Motor neuron (in vitro differentiated cells): ENCODE measurements around the gene PPARD. TPM values are rescaled to one million over a fixed set of nuclear protein-coding genes. Genes with fewer than 3 reads are reported as not detected.
A peak's percentile ranks its signal among the peaks of the same experiment; 100 is the strongest.
"Not testable (repeated sequence)": the region's sequence is repeated elsewhere in the genome, so short reads cannot be mapped to it uniquely, and the experiment has no call there.

Experiments used
- ATAC-seq, 8 experiments: fragments of 200-7000 bp; cut with Tn5 transposase; replicated peaks in 6 of 8; 2 replicates each; pipeline ENCODE4 v1.8.0; 2021; ENCODE audit warnings: mild to moderate bottlenecking in 8 of 8, moderate library complexity in 8 of 8
- H3K27ac ChIP-seq, 2 donors: fragments of 250-450 bp; sonication (Bioruptor Pico); 2 replicates each; pipeline ENCODE4 v1.9.0; 2021; ENCODE audit warnings: antibody characterized with exemption in 2 of 2, mild to moderate bottlenecking in 2 of 2, moderate library complexity in 1 of 2
- H3K4me1 ChIP-seq, 2 donors: fragments of 250-450 bp; sonication (Bioruptor Pico); replicated peaks in 1 of 2; 2 replicates each; pipeline ENCODE4 v1.6.1; 2021; ENCODE audit warnings: antibody characterized with exemption in 2 of 2, mild to moderate bottlenecking in 2 of 2, moderate library complexity in 1 of 2
- H3K4me3 ChIP-seq, 5 donors: fragments of 250-450 bp; sonication (Bioruptor Pico); 2 replicates each; pipeline ENCODE4 v1.9.0; 2021; ENCODE audit warnings: antibody characterized with exemption in 5 of 5, mild to moderate bottlenecking in 5 of 5, moderate library complexity in 4 of 5
- WGBS, 10 experiments: fragments of 450-650 bp; shearing (Covaris generic); methylation state at CpG; one replicate each; pipeline ENCODE4 v1.0.0; 2022; 5-methylcytosine and 5-hydroxymethylcytosine counted together
- in situ Hi-C, 9 experiments: fragments of 400-800 bp; cut with MboI; loops; one replicate each; pipeline ENCODE4 v1.15.0; 2021; ENCODE audit warnings: low sequenced_read_pairs in 9 of 9, low pct_unique_long_range_greater_than_20kb in 2 of 9; ENCODE audit not compliant: unreplicated experiment in 9 of 9
- total RNA-seq, 8 experiments: library from RNA; unstranded; fragments of 300-600 nt; gene quantifications; 2 replicates each; pipeline versions ENCODE4 v1.2.3 to v1.2.4, GENCODE V29; 2022

Gene PPARD
- total RNA-seq, 8 experiments from 2014 or later = 2.9 to 17.1 (median 8.1) TPM

GRCh38 chr6:35318196-35319171 lies 23.9 kb upstream of the PPARD start:
- in situ Hi-C loops = loop anchor here in 1 of 9 experiments (25.0 kb wide), 1 partner anchor 419 kb away; the partner anchor contains the start of gene ARMC12
- H3K4me3 ChIP-seq = peak overlapping the region; percentile 38 to 46 (median 44)
- peak overlapping the region; percentile 20 to 78 for H3K27ac ChIP-seq
- peaks cover 4% of the 10 kb centered on the region in 2 donors for H3K4me1 ChIP-seq
- peak; percentile 95 to 98 (median 97) for ATAC-seq
- 0 to 100% (median 50%) methylated on average over 1 to 22 of the region's 55 CpGs; no CpG with 5 or more reads in 1 of the 10 experiments for WGBS, 10 experiments

GRCh38 chr6:35319346-35320030 lies 22.9 kb upstream of the PPARD start:
- H3K4me3 ChIP-seq = no peak overlapping the region
- no peak for ATAC-seq
- no peak overlapping the region for H3K27ac ChIP-seq
- in situ Hi-C loops = loop anchor here in 1 of 9 experiments (25.0 kb wide), 1 partner anchor 418 kb away; the partner anchor contains the start of gene ARMC12
- peaks cover 4% of the 10 kb centered on the region in 2 donors for H3K4me1 ChIP-seq
- 83 to 100% (median 100%) methylated on average over 1 to 12 of the region's 20 CpGs; no CpG with 5 or more reads in 3 of the 10 experiments for WGBS, 10 experiments

GRCh38 chr6:35320031-35320410 lies 22.3 kb upstream of the PPARD start:
- peaks cover 4% of the 10 kb centered on the region in 2 donors for H3K4me1 ChIP-seq
- WGBS, 10 experiments = 48 to 100% (median 90%) methylated on average over 1 to 2 of the region's 2 CpGs; no CpG with 5 or more reads in 3 of the 10 experiments
- no peak overlapping the region for H3K27ac ChIP-seq
- in situ Hi-C loops = loop anchor here in 1 of 9 experiments (25.0 kb wide), 1 partner anchor 417 kb away; the partner anchor contains the start of gene ARMC12
- H3K4me3 ChIP-seq = no peak overlapping the region
- no peak for ATAC-seq

- no peak for ATAC-seq
- in situ Hi-C loops = loop anchor here in 1 of 9 experiments (25.0 kb wide), 1 partner anchor 416 kb away; the partner anchor contains the start of gene ARMC12
- 20 to 100% (median 72%) methylated on average over 1 to 2 of the region's 8 CpGs; no CpG with 5 or more reads in 4 of the 10 experiments for WGBS, 10 experiments
- H3K4me1 ChIP-seq = peaks cover 4% of the 10 kb centered on the region in 2 donors
- no peak overlapping the region for H3K27ac ChIP-seq
- no peak overlapping the region for H3K4me3 ChIP-seq
Measured at GRCh38 chr6:35321091-35321490, 21.3 kb upstream of the PPARD start.

GRCh38 chr6:35327349-35328027 lies 14.9 kb upstream of the PPARD start:
- no peak overlapping the region for H3K4me3 ChIP-seq
- H3K4me1 ChIP-seq = no peaks in the 10 kb centered on the region
- 0 to 80% (median 50%) methylated on average over 1 to 5 of the region's 7 CpGs for WGBS, 10 experiments
- in situ Hi-C loops = loop anchor here in 2 of 9 experiments (25.0 kb wide), 2 partner anchors 110 to 410 kb away; partner anchors contain the start of gene ARMC12 (in 1 of the 2)
- ATAC-seq = peak; percentile 67 to 96 (median 90)
- no peak overlapping the region for H3K27ac ChIP-seq

- ATAC-seq = no peak
- WGBS, 10 experiments = 60 to 100% (median 100%) methylated on average over 1 of the region's 1 CpG; no CpG with 5 or more reads in 3 of the 10 experiments
- H3K4me3 ChIP-seq = no peak overlapping the region
- no peak overlapping the region for H3K27ac ChIP-seq
- no peaks in the 10 kb centered on the region for H3K4me1 ChIP-seq
- in situ Hi-C loops = loop anchor here in 2 of 9 experiments (25.0 kb wide), 2 partner anchors 109 to 409 kb away; partner anchors contain the start of gene ARMC12 (in 1 of the 2)
Measured at GRCh38 chr6:35328108-35328723, 14.1 kb upstream of the PPARD start.

- WGBS, 10 experiments = 33 to 98% (median 91%) methylated on average over 1 to 6 of the region's 8 CpGs; no CpG with 5 or more reads in 1 of the 10 experiments
- in situ Hi-C loops = loop anchor here in 2 of 9 experiments (25.0 kb wide), 2 partner anchors 108 to 408 kb away; partner anchors contain the start of gene ARMC12 (in 1 of the 2)
- not testable (repeated sequence) for ATAC-seq, H3K4me3 ChIP-seq, H3K27ac ChIP-seq, H3K4me1 ChIP-seq
Measured at GRCh38 chr6:35328965-35329364, 13.4 kb upstream of the PPARD start.

GRCh38 chr6:35330541-35331119 lies 11.7 kb upstream of the PPARD start:
- Histone ChIP-seq H3K4me1 (no peaks in the 10 kb centered on the region), H3K4me3 (no peak overlapping the region), H3K27ac (no peak overlapping the region)
- ATAC-seq = no peak
- 67 to 100% (median 86%) methylated on average over 1 to 3 of the region's 9 CpGs; no CpG with 5 or more reads in 2 of the 10 experiments for WGBS, 10 experiments
- in situ Hi-C loops = loop anchor here in 2 of 9 experiments (25.0 kb wide), 2 partner anchors 107 to 407 kb away; partner anchors contain the start of gene ARMC12 (in 1 of the 2)

- H3K4me3 ChIP-seq, H3K27ac ChIP-seq, H3K4me1 ChIP-seq: not testable (repeated sequence)
- in situ Hi-C loops = loop anchor here in 2 of 9 experiments (25.0 kb wide), 2 partner anchors 105 to 405 kb away; partner anchors contain the start of gene ARMC12 (in 1 of the 2)
- 35 to 100% (median 85%) methylated on average over 1 to 7 of the region's 9 CpGs; no CpG with 5 or more reads in 2 of the 10 experiments for WGBS, 10 experiments
- ATAC-seq = peak in 7 of 8 experiments; percentile 29 to 88 (median 78)
Measured at GRCh38 chr6:35332074-35332887, 10.1 kb upstream of the PPARD start.

- ATAC-seq = no peak
- in situ Hi-C loops = loop anchor here in 4 of 9 experiments (10.0 to 25.0 kb wide), 3 partner anchors 96 to 396 kb away; partner anchors contain the start of gene ARMC12 (in 1 of the 4)
- peaks cover 6 to 9% of the 10 kb centered on the region in 2 donors for H3K4me1 ChIP-seq
- H3K4me3 ChIP-seq = peak overlapping the region in 1 of 5 donors; percentile 69
- no peak overlapping the region for H3K27ac ChIP-seq
- WGBS, 10 experiments = 67 to 100% (median 89%) methylated on average over 4 to 13 of the region's 13 CpGs
Measured at GRCh38 chr6:35341557-35341956, 801 bp upstream of the PPARD start.
